AG04450 (cell line): ENCODE results near the gene GADD45A. TPM values are rescaled to one million over a fixed set of nuclear protein-coding genes. Genes with fewer than 3 reads are reported as not detected.
A peak's percentile ranks its signal among the peaks of the same experiment; 100 is the strongest.

Experiments
- CTCF ChIA-PET: fragments of 300-600, 350-600 bp; formaldehyde crosslinking; extraction: SDS; loops from one replicate; lab custom pipeline; 2022; ENCODE audit warnings: antibody characterized with exemption, inconsistent platforms; lab: Charles Lee
- POLR2A ChIA-PET: fragments of 350-600 bp; formaldehyde crosslinking; extraction: SDS; loops from one replicate; lab custom pipeline; 2021; ENCODE audit warnings: antibody characterized with exemption, inconsistent platforms; lab: Yijun Ruan, JAX
- DNase-seq: peaks from one replicate; pipeline ENCODE4 v3.0.0-alpha.2; 2011; ENCODE audit warnings: low read depth, low spot score
- H3K27ac ChIP-seq: one replicate; pipeline ENCODE4 v1.5.1; 2012; ENCODE audit warnings: low read depth, low read length, control low read depth
- H3K27me3 ChIP-seq: one replicate; pipeline ENCODE4 v1.6.0; 2012; ENCODE audit warnings: low read length; ENCODE audit not compliant: control insufficient read depth, insufficient read depth
- H3K4me3 ChIP-seq: 2 replicates; pipeline ENCODE4 v1.5.1; 2011; ENCODE audit warnings: mild to moderate bottlenecking, low read depth, low read length, control low read depth
- H3K9me3 ChIP-seq: 2 replicates; pipeline ENCODE4 v1.5.1; 2012; ENCODE audit warnings: low read length; ENCODE audit not compliant: control insufficient read depth, insufficient read depth
- CTCF ChIP-seq: IDR thresholded peaks from 2 replicates; pipeline ENCODE4 v1.5.1; 2011; ENCODE audit warnings: low read depth, low read length, control low read depth, inconsistent platforms
- polyA plus RNA-seq: library from polyadenylated mRNA; depleted of rRNA; stranded (reverse); fragments of >200 nt; gene quantifications from 2 replicates; pipeline ENCODE4 v1.2.3, GENCODE V29; 2011

GADD45A gene
- polyA plus RNA-seq, 1 experiment = 41.8 TPM

GRCh38 chr1:67683316-67683715 is 1.7 kb upstream of the GADD45A start:
- DNase-seq = no peak
- peak overlapping the region; percentile 59 for H3K27ac ChIP-seq

DNA sequence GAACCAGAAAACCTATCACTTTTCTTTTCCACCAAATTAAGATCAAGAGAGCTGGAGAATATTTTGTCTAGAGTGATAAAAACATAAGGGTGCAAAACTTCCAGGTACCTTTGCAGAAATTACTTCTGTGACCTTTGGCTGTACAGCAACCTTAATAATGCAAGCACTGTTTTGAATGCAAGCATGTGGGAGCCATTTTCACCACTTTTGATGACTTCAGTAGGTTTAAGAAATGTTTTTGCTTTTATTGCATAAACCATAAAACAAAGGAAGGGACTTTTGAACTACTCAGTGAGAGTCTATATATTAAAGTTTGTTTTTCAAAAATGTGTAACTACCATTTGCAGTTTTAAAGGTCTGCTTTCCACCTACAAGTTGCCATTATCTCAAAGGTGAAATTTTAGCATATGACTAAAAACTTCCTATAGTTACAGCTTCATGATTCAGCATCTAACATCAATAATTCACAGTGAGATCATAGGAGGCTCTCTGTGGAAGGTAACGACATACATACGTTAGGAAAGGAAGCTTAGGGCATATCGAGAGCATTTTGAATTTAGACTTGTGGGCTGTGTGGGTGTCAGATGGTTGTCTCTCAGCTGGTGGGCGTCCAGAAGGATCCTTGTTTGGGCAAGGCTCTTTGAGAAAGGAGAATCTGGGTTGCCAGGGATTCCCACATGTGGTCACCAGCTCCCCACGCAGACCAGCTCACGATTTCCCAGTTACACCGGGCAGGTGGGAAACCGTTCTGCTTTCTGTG is 1.1 kb upstream of the GADD45A start:
- ChIA-PET POLR2A (interaction anchor here (0.9 to 4.0 kb wide), 13 partner anchors 8 to 490 kb away, joined by 3 to 43 read pairs (median 8); no protein-coding TSS in a partner anchor), CTCF (interaction anchor here (0.7 to 7.5 kb wide), 8 partner anchors 66 to 183 kb away, joined by 3 to 51 read pairs (median 10); no protein-coding TSS in a partner anchor)
- peak overlapping the region; percentile 65 for H3K27ac ChIP-seq
- TF ChIP-seq CTCF = no peak
- no peaks in the 10 kb centered on the region for H3K27me3 ChIP-seq
- H3K4me3 ChIP-seq = peak overlapping the region; percentile 54
- no peak for DNase-seq
- peaks cover 6% of the 10 kb centered on the region; the same call in 1 of the 2 replicates for H3K9me3 ChIP-seq

More at GRCh38 chr1:67683316-67683715, 1.7 kb upstream of the GADD45A start:
- ChIA-PET POLR2A (interaction anchor here (0.9 to 2.2 kb wide), 3 partner anchors 11 to 149 kb away, joined by 3 to 16 read pairs (median 3); no protein-coding TSS in a partner anchor), CTCF (interaction anchor here (1.5 to 7.5 kb wide), 5 partner anchors 77 to 148 kb away, joined by 14 to 51 read pairs (median 30); no protein-coding TSS in a partner anchor)
- TF ChIP-seq CTCF = no peak
- Histone ChIP-seq H3K27me3 (no peaks in the 10 kb centered on the region), H3K4me3 (peak overlapping the region; percentile 38), H3K9me3 (peaks cover 6% of the 10 kb centered on the region; the same call in 1 of the 2 replicates)

- CTCF ChIA-PET = interaction anchor here (0.6 to 7.5 kb wide), 12 partner anchors 29 to 1100 kb away, joined by 3 to 51 read pairs (median 6); no protein-coding TSS in a partner anchor
Measured at GRCh38 chr1:67684526-67685066, 405 bp upstream of the GADD45A start.

GRCh38 chr1:67685558-67686266 is 711 bp downstream of the GADD45A start:
- Histone ChIP-seq H3K27ac (peak overlapping the region; percentile 97), H3K4me3 (peak overlapping the region; percentile 89), H3K9me3 (peaks cover 6% of the 10 kb centered on the region; the same call in 1 of the 2 replicates), H3K27me3 (no peaks in the 10 kb centered on the region)
- no peak for DNase-seq
- ChIA-PET POLR2A (interaction anchor here (0.7 to 4.0 kb wide), 30 partner anchors 10 to 488 kb away, joined by 3 to 43 read pairs (median 5); partner anchors contain the start of gene SERBP1), CTCF (interaction anchor here (0.6 to 7.5 kb wide), 10 partner anchors 31 to 184 kb away, joined by 3 to 51 read pairs (median 8); no protein-coding TSS in a partner anchor)
- TF ChIP-seq CTCF = no peak

More at GRCh38 chr1:67684526-67685066, 405 bp upstream of the GADD45A start:
- DNase-seq = no peak
- Histone ChIP-seq H3K9me3 (peaks cover 6% of the 10 kb centered on the region; the same call in 1 of the 2 replicates), H3K27me3 (no peaks in the 10 kb centered on the region), H3K4me3 (peak overlapping the region; percentile 54), H3K27ac (peak overlapping the region; percentile 65)
- POLR2A ChIA-PET = interaction anchor here (0.7 to 4.0 kb wide), 31 partner anchors 9 to 489 kb away, joined by 3 to 43 read pairs (median 5); partner anchors contain the start of gene SERBP1
- TF ChIP-seq CTCF = no peak
